HepG2 (cell line): ENCODE results near the gene ZNF839. TPM values are rescaled to one million over a fixed set of nuclear protein-coding genes. Genes with fewer than 3 reads are reported as not detected.

ENCODE experiments used
- ATM ChIP-seq: fragments of 450-650 bp; IDR thresholded peaks from 2 replicates; pipeline ENCODE4 v1.7.1; 2017; ENCODE audit warnings: mild to moderate bottlenecking, borderline replicate concordance
- CREM ChIP-seq, 2 experiments: sonication (generic) in 1 of 2; formaldehyde crosslinking in 1 of 2; IDR thresholded peaks; 2 replicates each; pipeline versions ENCODE4 v1.4.0 to v1.6.1; 2016 to 2020; ENCODE audit warnings: antibody characterized with exemption in 1 of 2, mild to moderate bottlenecking in 1 of 2, missing genetic modification reagents in 1 of 2
- KLF15 ChIP-seq: sonication (generic); formaldehyde crosslinking; IDR thresholded peaks from 2 replicates; pipeline ENCODE4 v1.8.1; 2023; ENCODE audit warnings: borderline replicate concordance, mild to moderate bottlenecking, inconsistent platforms, missing genetic modification reagents, mixed read lengths
- MXI1 ChIP-seq: IDR thresholded peaks from 3 replicates; pipeline ENCODE4 v1.6.1; 2012; ENCODE audit warnings: low read depth, low read length, inconsistent platforms, borderline replicate concordance
- NFIB ChIP-seq: sonication (generic); formaldehyde crosslinking; IDR thresholded peaks from 2 replicates; pipeline ENCODE4 v1.9.0; 2021; ENCODE audit warnings: missing genetic modification reagents, mild to moderate bottlenecking, borderline replicate concordance
- NONO ChIP-seq, 2 experiments: fragments of 450-650 bp in 1 of 2; sonication (generic) in 1 of 2; formaldehyde crosslinking in 1 of 2; IDR thresholded peaks in 1 of 2; conservative IDR thresholded peaks in 1 of 2; 2 replicates each; pipeline versions ENCODE4 v1.6.1 to v1.8.0; 2017 to 2022; ENCODE audit warnings: mild to moderate bottlenecking in 1 of 2, missing genetic modification reagents in 1 of 2, moderate library complexity in 1 of 2
- NPAS2 ChIP-seq: sonication (generic); formaldehyde crosslinking; IDR thresholded peaks from 2 replicates; pipeline ENCODE4 v1.8.0; 2022; ENCODE audit warnings: mild to moderate bottlenecking, missing genetic modification reagents, borderline replicate concordance
- SKIL ChIP-seq: sonication (generic); formaldehyde crosslinking; IDR thresholded peaks from 2 replicates; pipeline ENCODE4 v1.8.0; 2022; ENCODE audit warnings: missing genetic modification reagents, mild to moderate bottlenecking, moderate library complexity, borderline replicate concordance
- SMC3 ChIP-seq: IDR thresholded peaks from 2 replicates; pipeline ENCODE4 v1.6.1; 2011; ENCODE audit warnings: low read length, improper control_type of control experiment
- ZNF513 ChIP-seq: sonication (generic); formaldehyde crosslinking; conservative IDR thresholded peaks from 2 replicates; pipeline ENCODE4 v1.5.0; 2020; ENCODE audit warnings: missing genetic modification reagents
- ZNF781 ChIP-seq: sonication (generic); formaldehyde crosslinking; IDR thresholded peaks from 2 replicates; pipeline ENCODE4 v1.5.1; 2020; ENCODE audit warnings: borderline replicate concordance, mild to moderate bottlenecking, missing genetic modification reagents; ENCODE audit errors: not compliant biosample characterization
- ZZZ3 ChIP-seq: sonication (generic); formaldehyde crosslinking; IDR thresholded peaks from 2 replicates; pipeline ENCODE4 v1.4.0; 2020; ENCODE audit warnings: missing genetic modification reagents, mild to moderate bottlenecking, borderline replicate concordance
- polyA plus RNA-seq, 8 experiments: library from polyadenylated mRNA; depleted of rRNA in 3 of 8; stranded (reverse) in 7 of 8; unstranded in 1 of 8; fragments of >200 nt; fragmentation: Illumina TruSeq in 4 of 8; extraction: Trizol in 4 of 8; gene quantifications; 2 replicates each; pipeline versions ENCODE4 v1.2.1 to v1.2.3, GENCODE V29; 2011 to 2016; ENCODE audit warnings: low read depth in 4 of 8, missing spikeins in 1 of 8, mixed read lengths in 1 of 8; ENCODE audit not compliant: insufficient read depth in 1 of 8
- total RNA-seq, 5 experiments: library from RNA; depleted of rRNA; stranded (reverse); fragments of >200 nt; fragmentation: Illumina TruSeq; extraction: Trizol; gene quantifications; 2 replicates each; pipeline ENCODE4 v1.2.3, GENCODE V29; 2016; ENCODE audit warnings: low read depth in 1 of 5
- TF ChIP-seq, protein P1 (sequence below): sonication (generic); formaldehyde crosslinking; IDR thresholded peaks from 2 replicates; pipeline ENCODE4 v1.4.0; 2020; ENCODE audit warnings: missing genetic modification reagents
- TF ChIP-seq, protein P2 (sequence below): sonication (generic); formaldehyde crosslinking; IDR thresholded peaks from 2 replicates; pipeline ENCODE4 v1.4.0; 2020; ENCODE audit warnings: missing genetic modification reagents

Gene ZNF839
- total and polyA plus RNA-seq, 2 of the 13 experiments (the other 11 are each of a cell fraction or from before 2014, with no cell fraction given): 11.1 to 12.8 TPM

DNA sequence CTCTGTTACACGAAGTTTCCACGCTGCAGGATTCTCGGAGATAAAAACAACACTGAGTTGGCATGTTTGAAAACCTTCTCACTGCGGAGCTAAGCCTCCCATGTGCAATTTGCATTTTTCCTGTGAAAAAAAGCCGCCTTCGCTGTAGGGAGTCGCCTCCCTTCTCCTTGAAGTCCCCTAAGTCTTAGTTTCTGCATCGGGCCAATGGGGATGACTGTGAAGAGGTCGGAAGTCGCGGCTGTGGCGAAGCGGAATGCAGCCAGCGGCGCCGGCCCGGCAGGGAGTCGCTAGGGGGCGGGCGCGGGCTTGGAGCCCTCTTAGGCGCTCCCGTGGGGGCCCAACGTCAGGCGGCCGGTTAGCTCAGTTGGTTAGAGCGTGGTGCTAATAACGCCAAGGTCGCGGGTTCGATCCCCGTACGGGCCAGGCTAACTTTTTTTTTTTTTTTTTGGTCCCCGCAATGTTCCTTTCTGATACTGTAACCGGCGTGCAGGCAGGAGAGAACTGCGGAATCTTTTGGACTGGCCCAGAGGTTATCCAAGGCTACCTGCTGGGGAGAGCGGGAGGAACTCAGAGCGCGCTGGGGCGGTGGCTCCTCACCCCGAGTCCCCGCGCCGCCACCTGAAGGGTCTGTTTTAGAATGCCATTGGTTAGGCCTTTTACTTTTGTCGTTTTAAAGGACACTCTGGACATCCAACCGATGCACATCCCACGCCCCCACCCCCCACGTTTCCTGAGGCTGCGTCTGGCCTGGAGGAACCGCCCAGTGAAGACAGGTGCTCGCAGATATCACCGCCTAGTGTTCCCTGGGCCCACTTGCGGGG, 2.6 kb upstream of the ZNF839 start (continued):
- TF ChIP-seq, protein P1, sequence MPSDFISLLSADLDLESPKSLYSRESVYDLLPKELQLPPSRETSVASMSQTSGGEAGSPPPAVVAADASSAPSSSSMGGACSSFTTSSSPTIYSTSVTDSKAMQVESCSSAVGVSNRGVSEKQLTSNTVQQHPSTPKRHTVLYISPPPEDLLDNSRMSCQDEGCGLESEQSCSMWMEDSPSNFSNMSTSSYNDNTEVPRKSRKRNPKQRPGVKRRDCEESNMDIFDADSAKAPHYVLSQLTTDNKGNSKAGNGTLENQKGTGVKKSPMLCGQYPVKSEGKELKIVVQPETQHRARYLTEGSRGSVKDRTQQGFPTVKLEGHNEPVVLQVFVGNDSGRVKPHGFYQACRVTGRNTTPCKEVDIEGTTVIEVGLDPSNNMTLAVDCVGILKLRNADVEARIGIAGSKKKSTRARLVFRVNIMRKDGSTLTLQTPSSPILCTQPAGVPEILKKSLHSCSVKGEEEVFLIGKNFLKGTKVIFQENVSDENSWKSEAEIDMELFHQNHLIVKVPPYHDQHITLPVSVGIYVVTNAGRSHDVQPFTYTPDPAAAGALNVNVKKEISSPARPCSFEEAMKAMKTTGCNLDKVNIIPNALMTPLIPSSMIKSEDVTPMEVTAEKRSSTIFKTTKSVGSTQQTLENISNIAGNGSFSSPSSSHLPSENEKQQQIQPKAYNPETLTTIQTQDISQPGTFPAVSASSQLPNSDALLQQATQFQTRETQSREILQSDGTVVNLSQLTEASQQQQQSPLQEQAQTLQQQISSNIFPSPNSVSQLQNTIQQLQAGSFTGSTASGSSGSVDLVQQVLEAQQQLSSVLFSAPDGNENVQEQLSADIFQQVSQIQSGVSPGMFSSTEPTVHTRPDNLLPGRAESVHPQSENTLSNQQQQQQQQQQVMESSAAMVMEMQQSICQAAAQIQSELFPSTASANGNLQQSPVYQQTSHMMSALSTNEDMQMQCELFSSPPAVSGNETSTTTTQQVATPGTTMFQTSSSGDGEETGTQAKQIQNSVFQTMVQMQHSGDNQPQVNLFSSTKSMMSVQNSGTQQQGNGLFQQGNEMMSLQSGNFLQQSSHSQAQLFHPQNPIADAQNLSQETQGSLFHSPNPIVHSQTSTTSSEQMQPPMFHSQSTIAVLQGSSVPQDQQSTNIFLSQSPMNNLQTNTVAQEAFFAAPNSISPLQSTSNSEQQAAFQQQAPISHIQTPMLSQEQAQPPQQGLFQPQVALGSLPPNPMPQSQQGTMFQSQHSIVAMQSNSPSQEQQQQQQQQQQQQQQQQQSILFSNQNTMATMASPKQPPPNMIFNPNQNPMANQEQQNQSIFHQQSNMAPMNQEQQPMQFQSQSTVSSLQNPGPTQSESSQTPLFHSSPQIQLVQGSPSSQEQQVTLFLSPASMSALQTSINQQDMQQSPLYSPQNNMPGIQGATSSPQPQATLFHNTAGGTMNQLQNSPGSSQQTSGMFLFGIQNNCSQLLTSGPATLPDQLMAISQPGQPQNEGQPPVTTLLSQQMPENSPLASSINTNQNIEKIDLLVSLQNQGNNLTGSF (CRISPR knock-in tag): no peak
- TF ChIP-seq SMC3 (no peak), ZZZ3 (CRISPR knock-in tag) (no peak), NFIB (CRISPR knock-in tag) (no peak), MXI1 (peak; percentile 44; the same call in 1 of the 3 replicates), ZNF513 (CRISPR knock-in tag) (no peak), ZNF781 (CRISPR knock-in tag) (peak; percentile 74), NPAS2 (CRISPR knock-in tag) (no peak), KLF15 (CRISPR knock-in tag) (peak; percentile 27; the same call in 1 of the 2 replicates), NONO (IDR thresholded peaks at IDR 0.05) (no peak), NONO (CRISPR knock-in tag; conservative IDR thresholded peaks at IDR 0.05) (peak; percentile 80), ATM (no peak), CREM (IDR thresholded peaks at IDR 0.05) (peak; percentile 56), CREM (CRISPR knock-in tag; IDR thresholded peaks at IDR 0.05) (no peak), SKIL (no peak; the same call in 1 of the 2 replicates)
- TF ChIP-seq, protein P2, sequence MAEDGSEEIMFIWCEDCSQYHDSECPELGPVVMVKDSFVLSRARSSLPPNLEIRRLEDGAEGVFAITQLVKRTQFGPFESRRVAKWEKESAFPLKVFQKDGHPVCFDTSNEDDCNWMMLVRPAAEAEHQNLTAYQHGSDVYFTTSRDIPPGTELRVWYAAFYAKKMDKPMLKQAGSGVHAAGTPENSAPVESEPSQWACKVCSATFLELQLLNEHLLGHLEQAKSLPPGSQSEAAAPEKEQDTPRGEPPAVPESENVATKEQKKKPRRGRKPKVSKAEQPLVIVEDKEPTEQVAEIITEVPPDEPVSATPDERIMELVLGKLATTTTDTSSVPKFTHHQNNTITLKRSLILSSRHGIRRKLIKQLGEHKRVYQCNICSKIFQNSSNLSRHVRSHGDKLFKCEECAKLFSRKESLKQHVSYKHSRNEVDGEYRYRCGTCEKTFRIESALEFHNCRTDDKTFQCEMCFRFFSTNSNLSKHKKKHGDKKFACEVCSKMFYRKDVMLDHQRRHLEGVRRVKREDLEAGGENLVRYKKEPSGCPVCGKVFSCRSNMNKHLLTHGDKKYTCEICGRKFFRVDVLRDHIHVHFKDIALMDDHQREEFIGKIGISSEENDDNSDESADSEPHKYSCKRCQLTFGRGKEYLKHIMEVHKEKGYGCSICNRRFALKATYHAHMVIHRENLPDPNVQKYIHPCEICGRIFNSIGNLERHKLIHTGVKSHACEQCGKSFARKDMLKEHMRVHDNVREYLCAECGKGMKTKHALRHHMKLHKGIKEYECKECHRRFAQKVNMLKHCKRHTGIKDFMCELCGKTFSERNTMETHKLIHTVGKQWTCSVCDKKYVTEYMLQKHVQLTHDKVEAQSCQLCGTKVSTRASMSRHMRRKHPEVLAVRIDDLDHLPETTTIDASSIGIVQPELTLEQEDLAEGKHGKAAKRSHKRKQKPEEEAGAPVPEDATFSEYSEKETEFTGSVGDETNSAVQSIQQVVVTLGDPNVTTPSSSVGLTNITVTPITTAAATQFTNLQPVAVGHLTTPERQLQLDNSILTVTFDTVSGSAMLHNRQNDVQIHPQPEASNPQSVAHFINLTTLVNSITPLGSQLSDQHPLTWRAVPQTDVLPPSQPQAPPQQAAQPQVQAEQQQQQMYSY (CRISPR knock-in tag): no peak
